ENCODE results near the gene SON. TPM values are rescaled to one million over a fixed set of nuclear protein-coding genes. Genes with fewer than 3 reads are reported as not detected.

Gene SON
- total and polyA plus RNA-seq, 2 donors from 2014 or later, result 83.0 to 285 TPM

DNA sequence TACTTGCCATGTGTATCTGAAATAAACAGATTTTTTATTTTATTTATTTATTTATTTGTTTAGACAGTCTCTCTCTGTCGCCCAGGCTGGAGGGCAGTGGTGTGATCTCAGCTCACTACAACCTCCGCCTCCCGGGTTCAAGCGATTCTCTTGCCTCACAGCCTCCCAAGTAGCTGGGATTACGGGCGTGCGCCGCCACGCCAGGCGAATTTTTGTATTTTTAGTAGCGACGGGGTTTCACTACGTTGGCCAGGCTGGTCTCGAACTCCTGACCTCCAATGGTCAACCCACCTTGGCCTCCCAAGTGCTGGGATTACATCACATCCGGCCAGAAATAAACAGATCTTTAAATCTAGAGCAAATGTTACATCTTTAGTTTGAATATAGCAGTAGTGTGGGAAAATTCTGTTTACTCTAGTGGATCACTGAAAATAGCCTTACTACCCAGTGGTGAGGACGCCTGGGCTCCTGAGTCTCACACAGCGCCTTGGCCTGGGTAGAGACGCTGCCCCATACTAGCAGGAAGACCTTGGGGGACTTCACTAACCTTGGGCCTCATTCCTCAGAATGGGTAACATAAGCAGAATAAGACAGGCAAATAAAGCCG lies 1.6 kb upstream of the SON start:
- TF ChIP-seq CTCF (IDR thresholded peaks at IDR 0.05; ENCODE audit: borderline replicate concordance, extremely low read depth, insufficient read depth), result no peak
- Histone ChIP-seq H3K4me3 (ENCODE audit: low read length in 3 of 3) (peak overlapping the region; percentile 98 to 100 (median 100)), H3K27me3 (ENCODE audit: control insufficient read depth, insufficient read depth, low read length) (no peaks in the 10 kb centered on the region), H3K9me3 (ENCODE audit: control insufficient read depth in 2 of 3, insufficient read depth in 1 of 3, low read length in 3 of 3) (no peaks in the 10 kb centered on the region), H3K36me3 (ENCODE audit: control insufficient read depth in 2 of 3, insufficient read depth in 3 of 3, low read length in 3 of 3) (peaks cover 3 to 16% (median 16%) of the 10 kb centered on the region in 3 donors), H3K4me1 (ENCODE audit: control insufficient read depth in 2 of 3, insufficient read depth in 2 of 3, low read depth in 1 of 3, low read length in 3 of 3) (peaks cover 0 to 6% (median 4%) of the 10 kb centered on the region in 3 donors), H3K9ac (ENCODE audit: low read length in 3 of 3) (peak overlapping the region; percentile 61 to 100 (median 99)), H3K27ac (ENCODE audit: low read depth in 2 of 2, low read length in 2 of 2) (peak overlapping the region; percentile 100)
- intact Hi-C loops (cut with DNase I), result no loop called here
- DNase-seq (peak in 2 of 5 donors; percentile 19 to 47), FAIRE-seq (no peak)

DNA sequence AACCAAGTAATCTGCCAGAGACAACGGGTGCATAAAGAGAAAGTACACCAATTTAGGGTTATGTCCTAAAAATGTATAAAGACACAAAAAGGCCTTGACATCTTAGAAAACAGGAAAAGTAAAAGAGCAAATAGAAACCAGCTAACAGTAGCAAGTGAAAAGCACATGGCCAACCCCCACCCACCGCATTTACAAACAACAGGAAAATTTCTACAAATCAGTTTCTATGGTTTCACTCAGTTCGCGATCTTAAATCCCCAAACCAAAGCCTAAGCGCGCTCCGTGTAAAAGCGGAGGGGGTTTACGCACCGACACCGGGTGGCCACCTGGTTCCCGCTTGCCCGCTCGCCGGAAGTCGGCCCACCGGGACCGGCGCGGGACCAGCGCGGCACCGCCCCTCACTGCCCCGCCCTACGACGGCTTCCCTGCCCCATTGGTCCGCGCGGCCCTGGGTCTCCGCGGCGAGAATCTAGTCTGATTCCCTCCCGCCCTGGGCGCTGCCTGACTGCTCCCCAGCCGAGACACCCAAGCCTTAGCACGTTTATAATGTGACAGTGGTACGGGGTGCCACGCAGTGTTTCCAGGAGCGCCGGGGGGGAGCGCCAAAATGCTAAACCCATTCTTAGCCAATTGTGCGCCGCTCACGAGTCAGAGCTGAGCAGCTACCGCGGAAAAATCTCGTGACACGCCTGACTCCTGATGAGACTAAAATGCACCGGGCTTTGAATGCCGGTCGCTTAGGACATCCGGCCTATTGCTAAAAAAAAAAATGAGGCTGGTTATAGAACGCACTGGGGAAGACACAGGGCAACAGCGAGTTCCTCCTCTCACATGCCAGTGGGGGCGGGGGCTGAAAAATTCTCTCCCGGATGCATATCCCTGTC lies 840 bp upstream of the SON start, which contains the start of gene GART:
Gene GART, minus strand, starts transcription at position 362 of the 884 bp plus-strand sequence. CDS start 2,802 bp downstream, outside the sequence.
- peak; percentile 83 to 94 (median 91) for DNase-seq
- Histone ChIP-seq H3K9ac (ENCODE audit: low read length in 3 of 3) (peak within 1 kb of the TSS; percentile 99 to 100 (median 100)), H3K27me3 (ENCODE audit: control insufficient read depth, insufficient read depth, low read length) (no peaks in the 10 kb centered on the region), H3K27ac (ENCODE audit: low read depth in 2 of 2, low read length in 2 of 2) (peak within 1 kb of the TSS; percentile 100), H3K36me3 (ENCODE audit: control insufficient read depth in 2 of 3, insufficient read depth in 3 of 3, low read length in 3 of 3) (peaks cover 3 to 10% (median 10%) of the 10 kb centered on the region in 3 donors), H3K9me3 (ENCODE audit: control insufficient read depth in 2 of 3, insufficient read depth in 1 of 3, low read length in 3 of 3) (no peaks in the 10 kb centered on the region), H3K4me1 (ENCODE audit: control insufficient read depth in 2 of 3, insufficient read depth in 2 of 3, low read depth in 1 of 3, low read length in 3 of 3) (peaks cover 0 to 6% (median 4%) of the 10 kb centered on the region in 3 donors), H3K4me3 (ENCODE audit: low read length in 3 of 3) (peak within 1 kb of the TSS; percentile 98 to 100 (median 100))
- intact Hi-C loops (cut with DNase I), result no loop called here
- FAIRE-seq, result no peak
- no peak for TF ChIP-seq CTCF (IDR thresholded peaks at IDR 0.05; ENCODE audit: borderline replicate concordance, extremely low read depth, insufficient read depth)

- peak overlapping the region; percentile 93 to 100 (median 96) for H3K9ac ChIP-seq (ENCODE audit: low read length in 3 of 3)
- H3K9me3 ChIP-seq (ENCODE audit: control insufficient read depth in 2 of 3, insufficient read depth in 1 of 3, low read length in 3 of 3), result no peaks in the 10 kb centered on the region
- H3K27me3 ChIP-seq (ENCODE audit: control insufficient read depth, insufficient read depth, low read length), result no peaks in the 10 kb centered on the region
- intact Hi-C loops (cut with DNase I), result no loop called here
- peaks cover 0 to 6% (median 4%) of the 10 kb centered on the region in 3 donors for H3K4me1 ChIP-seq (ENCODE audit: control insufficient read depth in 2 of 3, insufficient read depth in 2 of 3, low read depth in 1 of 3, low read length in 3 of 3)
- TF ChIP-seq CTCF (IDR thresholded peaks at IDR 0.05; ENCODE audit: borderline replicate concordance, extremely low read depth, insufficient read depth), result no peak
- peak overlapping the region; percentile 100 for H3K27ac ChIP-seq (ENCODE audit: low read depth in 2 of 2, low read length in 2 of 2)
- H3K36me3 ChIP-seq (ENCODE audit: control insufficient read depth in 2 of 3, insufficient read depth in 3 of 3, low read length in 3 of 3), result peaks cover 0 to 8% (median 3%) of the 10 kb centered on the region in 3 donors
- no peak for FAIRE-seq
- peak in 2 of 5 donors; percentile 86 to 91 for DNase-seq
- peak overlapping the region; percentile 89 to 100 (median 100) for H3K4me3 ChIP-seq (ENCODE audit: low read length in 3 of 3)
Measured at GRCh38 chr21:33543505-33544129, 779 bp downstream of the SON start.

All from kidney (tissue), 14 donors.